Hematopoietic multipotent progenitor cell treated with erythropoietin and hydrocortisone succinate and interleukin-3 and kit ligand, for 6 days (in vitro differentiated cells): Measurements from ENCODE around the gene TUBGCP6.
"Not testable (repeated sequence)": the region's sequence is repeated elsewhere in the genome, so short reads cannot be mapped to it uniquely, and the experiment has no call there.

Experiments used
- DNase-seq: peaks from one replicate; pipeline ENCODE4 v3.0.0-alpha.2; 2015

TUBGCP6 gene

DNA sequence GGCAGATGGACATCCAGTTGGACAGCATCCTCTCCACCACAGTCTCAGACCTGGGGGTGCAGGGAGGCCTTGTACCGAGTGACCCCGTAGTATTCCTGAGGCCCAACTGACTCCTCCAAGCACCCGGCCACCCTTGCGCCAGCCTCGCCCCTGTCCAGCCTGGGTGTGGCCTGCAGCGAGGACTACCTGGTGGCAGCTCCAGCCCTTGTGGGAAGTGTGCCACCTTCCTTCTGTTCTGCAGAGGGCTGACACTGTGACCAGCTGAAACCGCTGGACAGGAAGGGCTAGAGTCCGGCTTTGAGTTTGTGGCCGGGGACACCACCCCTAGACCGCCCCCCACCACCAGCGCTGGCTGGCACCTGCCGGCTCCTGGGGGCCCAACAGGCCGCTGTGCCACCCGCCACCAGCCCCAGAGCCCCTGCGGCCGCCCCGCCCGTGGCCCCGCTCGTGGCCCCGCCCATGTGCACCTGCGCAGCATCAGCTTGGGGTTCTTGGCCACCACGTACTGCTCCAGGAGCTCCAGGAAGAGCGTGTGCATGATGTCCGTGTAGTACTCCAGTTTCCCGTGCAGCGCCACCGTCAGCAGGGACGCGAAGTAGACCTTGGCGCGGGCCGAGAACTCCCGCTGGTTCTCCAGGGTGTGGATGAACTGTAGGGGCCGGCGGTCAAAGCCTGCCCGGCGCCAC lies 35.3 kb upstream of the TUBGCP6 start:
- DNase-seq: no peak

- DNase-seq: no peak
These were observed 34.3 kb upstream of the TUBGCP6 start for GRCh38 chr22:50278956-50279619.

GRCh38 chr22:50278461-50278860 lies 33.6 kb upstream of the TUBGCP6 start:
- DNase-seq: no peak

DNA sequence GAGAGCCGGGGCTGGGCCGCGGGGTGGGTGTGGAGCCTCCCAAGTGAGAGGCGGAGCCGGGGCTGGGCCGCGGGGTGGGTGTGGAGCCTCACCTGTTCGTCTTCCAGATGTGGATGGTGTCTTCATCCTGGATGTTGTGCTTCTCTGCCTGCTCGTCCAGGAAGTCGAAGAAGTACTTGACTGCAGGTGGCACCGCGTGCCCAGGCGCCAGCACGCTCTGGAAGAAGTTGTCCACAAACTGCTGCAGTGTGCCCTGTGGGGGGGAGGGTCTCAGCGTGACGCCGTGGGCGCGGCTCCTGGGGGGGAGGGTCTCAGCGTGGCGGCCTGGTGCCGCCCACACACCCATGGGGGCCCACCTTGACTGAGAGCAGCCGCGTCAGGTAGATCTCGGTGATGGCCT lies 32.9 kb upstream of the TUBGCP6 start:
- DNase-seq: no peak

DNA sequence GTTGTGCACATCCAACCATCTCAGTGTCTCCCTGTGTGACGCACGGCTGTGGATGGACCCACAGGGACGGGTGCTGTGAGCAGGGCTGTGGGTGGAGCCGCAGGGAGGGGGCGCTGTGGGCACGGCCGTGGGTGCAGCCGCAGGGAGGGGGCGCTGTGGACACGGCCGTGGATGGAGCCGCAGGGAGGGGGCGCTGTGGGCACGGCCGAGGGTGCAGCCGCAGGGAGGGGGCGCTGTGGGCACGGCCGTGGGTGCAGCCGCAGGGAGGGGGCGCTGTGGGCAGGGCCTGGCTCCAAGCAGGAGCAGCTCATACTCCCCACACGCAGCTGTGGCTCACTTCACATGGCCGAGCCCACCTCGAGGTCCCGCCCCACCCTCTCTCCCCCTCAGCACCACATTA lies 31.3 kb upstream of the TUBGCP6 start:
- peak; percentile 61 for DNase-seq

DNA sequence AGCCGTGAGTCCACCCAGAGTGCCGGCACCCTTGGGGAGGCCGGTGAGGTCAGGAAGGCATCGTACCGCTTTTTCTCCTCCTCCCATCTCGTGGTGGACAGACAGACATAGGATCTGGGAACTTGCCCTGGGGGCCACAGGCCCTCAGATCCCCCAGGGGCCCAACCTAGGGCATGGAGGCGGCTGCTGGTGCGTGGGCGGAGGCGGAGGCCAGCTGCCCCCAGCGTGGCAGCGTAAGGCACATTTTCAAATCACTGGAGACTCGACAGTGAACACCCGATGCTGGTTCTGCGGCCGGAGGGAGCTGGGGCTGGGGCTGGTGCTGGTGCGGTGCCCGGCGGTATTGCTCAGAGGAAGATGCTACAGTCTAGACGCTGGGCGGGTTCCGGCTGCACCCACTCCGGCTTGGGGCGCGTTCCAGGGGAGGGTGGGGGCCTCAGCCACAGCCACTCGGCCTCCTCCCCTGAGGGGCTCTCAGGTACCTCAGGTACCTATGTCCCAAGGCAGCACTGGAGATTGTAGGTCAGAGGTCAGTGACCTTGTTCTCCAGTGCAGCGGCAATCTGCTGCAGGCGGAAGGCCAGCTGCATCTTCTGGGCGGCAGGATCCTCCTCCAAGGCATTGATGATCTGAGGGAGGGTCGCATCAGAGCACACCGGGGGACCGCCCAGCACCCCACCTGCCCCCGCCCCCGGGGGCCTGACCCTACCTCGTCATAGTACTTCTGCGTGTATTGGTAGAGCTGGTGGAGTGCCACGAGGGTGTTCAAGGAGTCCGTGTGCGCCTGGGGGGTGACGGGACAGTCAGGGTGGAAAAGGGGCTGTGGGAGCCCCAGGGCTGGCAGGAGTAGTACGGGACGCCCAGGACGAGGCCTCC lies 30.6 kb upstream of the TUBGCP6 start:
- no peak for DNase-seq

- no peak for DNase-seq
These were observed 29.9 kb upstream of the TUBGCP6 start for GRCh38 chr22:50274771-50275170.

DNA sequence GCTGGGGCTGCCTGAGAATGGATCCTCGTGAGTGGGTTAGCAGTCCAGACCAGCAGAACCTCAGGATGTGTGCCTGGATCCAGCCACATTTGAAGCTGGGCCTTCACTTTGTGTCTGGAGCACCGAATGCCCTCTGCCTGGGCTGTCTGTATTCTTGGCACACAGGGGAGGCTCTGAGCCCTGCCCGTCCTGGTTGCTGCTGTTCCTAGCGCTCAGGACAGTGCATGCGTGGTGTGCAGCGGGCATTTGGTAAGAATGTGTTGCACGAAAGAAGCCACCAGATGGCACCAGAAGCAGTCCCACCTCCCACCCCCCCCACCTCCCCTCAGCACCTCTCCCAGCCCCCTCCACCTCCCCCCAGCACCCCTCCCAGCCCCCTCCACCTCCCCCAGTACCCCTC lies 29.5 kb upstream of the TUBGCP6 start:
- DNase-seq: peak; percentile 86

DNA sequence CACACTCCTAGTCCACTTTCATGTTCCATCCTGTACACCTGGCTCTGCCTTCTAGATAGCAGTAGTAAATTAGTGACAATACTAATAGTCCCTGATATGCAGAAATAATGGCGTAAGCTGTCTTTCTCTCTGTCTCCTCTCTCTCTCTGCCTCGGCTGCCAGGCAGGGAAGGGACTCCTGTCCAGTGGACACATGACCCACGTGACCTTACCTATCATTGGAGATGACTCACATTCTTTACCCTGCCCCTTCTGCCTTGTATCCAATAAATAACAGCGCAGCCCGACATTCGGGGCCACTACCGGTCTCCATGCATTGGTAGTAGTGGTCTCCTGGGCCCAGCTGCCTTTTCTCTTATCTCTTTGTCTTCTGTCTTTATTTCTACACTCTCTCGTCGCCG lies 29.0 kb upstream of the TUBGCP6 start:
- DNase-seq: not testable (repeated sequence)

DNA sequence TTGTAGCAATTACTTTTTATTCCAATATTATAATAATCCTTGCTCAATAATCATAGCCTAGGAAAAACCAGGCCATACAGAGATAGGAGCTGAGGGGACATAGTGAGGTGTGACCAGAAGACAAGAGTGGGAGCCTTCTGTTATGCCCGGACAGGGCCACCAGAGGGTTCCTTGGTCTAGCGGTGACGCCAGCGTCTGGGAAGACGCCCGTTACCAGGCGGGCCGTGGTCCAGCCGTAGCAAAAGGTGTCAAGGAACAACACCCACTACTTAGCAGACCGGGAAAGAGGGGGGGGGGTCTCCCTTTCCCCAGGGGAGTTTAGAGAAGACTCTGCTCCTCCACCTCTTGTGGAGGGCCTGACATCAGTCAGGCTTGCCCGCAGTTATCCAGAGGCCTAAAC lies 28.5 kb upstream of the TUBGCP6 start:
- DNase-seq: not testable (repeated sequence)

DNA sequence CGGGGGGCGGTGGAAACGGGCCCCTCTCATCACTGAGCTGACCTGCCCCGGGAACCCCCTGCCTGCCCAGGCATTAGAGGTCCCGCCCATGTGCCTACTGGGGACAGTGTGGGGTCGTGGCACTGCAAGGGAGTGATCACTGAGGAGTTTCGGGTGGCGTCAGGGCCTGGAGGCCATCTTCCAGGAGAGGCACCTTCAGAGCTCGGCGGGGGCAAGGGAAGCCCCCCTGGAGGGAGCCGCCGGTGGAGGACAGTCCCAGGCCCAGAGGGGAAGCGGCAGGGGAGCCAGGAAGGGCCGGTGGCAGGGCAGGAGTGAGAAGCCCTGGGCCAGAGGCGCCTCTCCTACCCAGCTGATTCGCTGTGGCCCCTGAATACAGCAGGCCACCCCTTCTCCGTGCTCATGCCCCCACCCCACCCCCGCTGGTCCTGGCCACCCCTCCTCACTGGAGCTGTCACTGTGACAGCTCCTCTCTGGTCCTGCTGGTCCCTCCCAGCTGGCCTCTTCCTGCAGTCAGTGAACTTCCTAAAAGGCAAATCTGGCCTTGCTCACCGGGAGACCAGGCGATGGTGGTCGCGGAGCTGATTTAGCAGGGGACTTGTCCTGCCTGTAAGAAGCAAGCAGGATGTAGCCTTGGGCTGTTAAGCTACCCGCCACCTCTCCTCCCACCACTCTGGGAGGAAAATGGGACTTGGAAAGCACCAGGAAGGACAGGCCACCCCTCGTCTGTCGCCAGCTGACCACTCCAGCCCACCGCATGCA lies 27.4 kb upstream of the TUBGCP6 start:
- DNase-seq: no peak

GRCh38 chr22:50271519-50271970 lies 26.7 kb upstream of the TUBGCP6 start:
- DNase-seq: peak; percentile 83

DNA sequence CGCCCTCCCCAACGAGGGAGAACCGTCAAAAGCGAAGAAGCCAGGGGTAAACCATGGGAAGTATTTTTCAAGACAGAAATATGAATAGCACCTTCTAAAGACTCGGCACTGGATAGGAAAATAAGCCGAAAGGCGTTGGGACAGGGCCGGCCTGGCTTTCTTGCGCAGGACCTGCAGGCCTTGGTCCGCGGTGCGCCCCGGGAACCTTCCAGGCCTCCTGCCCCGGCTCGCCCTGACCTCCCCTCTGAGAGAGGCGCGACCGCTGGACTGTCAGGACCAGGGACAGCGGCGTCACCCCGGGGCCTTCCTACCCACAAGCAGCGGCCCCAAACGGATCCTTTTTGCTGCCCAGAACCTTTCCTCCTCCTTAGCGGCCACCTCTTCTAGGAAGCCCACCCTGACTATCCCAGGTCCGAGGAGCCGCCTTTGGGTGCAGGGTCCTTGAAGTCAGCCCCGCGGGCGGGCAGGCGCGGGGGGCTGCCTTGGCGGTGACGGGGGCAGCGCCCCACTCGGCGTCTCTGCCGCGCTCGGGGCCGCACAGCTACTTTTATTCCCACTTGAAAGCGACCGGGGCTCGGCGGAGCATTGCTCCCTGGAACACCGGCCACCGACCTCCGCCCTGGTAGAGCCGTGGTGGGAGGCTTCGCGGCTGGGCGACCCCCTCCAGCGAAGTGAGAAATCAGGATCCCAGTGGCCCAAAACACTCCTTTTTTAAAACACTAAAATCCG lies 26.0 kb upstream of the TUBGCP6 start:
- DNase-seq: peak; percentile 80

- no peak for DNase-seq
These were observed 25.3 kb upstream of the TUBGCP6 start, which contains the start of gene MAPK11 for GRCh38 chr22:50269970-50270665. Gene MAPK11 (minus strand): TSS chr22:50270380. CDS start chr22:50270292, 88 bp downstream.

DNA sequence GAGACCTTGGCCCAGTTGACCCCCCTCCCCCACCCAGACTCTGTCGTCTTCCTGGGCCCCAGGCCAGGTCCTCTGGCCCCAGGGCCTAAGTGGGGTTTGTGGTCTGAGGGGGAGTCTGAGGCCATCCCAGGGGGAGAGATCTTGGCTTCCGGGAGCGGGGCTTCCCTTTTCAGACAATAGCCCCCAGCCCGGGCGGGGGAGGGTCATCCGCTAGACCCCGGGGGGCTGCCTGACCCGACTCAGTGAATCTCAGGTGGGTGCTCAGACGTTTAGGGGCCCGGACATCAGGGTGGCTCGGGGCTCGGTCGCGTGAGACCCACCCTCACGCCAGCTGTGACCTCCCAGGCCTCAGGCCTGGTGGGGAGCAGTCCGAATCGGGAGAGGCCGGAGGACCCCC lies 24.7 kb upstream of the TUBGCP6 start:
- DNase-seq: no peak

GRCh38 chr22:50268655-50269113 lies 23.9 kb upstream of the TUBGCP6 start:
- no peak for DNase-seq

- DNase-seq: peak; percentile 65
These were observed 23.0 kb upstream of the TUBGCP6 start for GRCh38 chr22:50267591-50268390.

DNA sequence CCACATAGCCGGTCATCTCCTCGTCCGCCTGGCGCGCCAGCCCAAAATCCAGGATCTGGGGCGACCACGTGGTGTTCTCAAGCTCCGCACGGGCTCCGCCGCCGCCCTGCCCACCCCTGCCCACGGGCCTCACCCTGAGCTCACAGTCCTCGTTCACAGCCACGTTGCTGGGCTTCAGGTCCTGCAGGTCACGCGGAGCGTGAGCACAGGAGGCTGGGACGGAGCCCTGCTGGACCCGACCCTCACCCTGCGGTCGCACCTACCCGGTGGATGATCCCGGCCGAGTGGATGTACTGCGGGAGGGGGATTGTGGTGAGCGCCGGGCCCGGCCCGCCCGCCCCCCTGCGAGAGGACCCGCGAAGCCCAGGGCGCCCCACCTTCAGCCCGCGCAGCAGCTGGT lies 22.2 kb upstream of the TUBGCP6 start:
- DNase-seq: no peak

GRCh38 chr22:50264946-50265669 lies 20.3 kb upstream of the TUBGCP6 start:
- no peak for DNase-seq
